Measurements from ENCODE around the gene IFRD2. TPM values are rescaled to one million over a fixed set of nuclear protein-coding genes. Genes with fewer than 3 reads are reported as not detected.
A peak's percentile ranks its signal among the peaks of the same experiment; 100 is the strongest.
"Not testable (repeated sequence)": the region's sequence is repeated elsewhere in the genome, so short reads cannot be mapped to it uniquely, and the experiment has no call there.

Gene IFRD2
- total RNA-seq, 2 donors from 2014 or later: 84.2 to 225 TPM

GRCh38 chr3:50267280-50267913 is 24.8 kb downstream of the IFRD2 start:
- no peak overlapping the region for H3K4me3 Mint-ChIP-seq
- no peak overlapping the region for H3K27ac Mint-ChIP-seq
- peaks cover 0 to 6% of the 10 kb centered on the region in 2 donors for H3K4me1 Mint-ChIP-seq (ENCODE audit: low read depth in 2 of 2)
- no peaks in the 10 kb centered on the region for H3K36me3 Mint-ChIP-seq
- peaks cover 0 to 2% of the 10 kb centered on the region in 2 donors for H3K27me3 Mint-ChIP-seq
- no peak for ATAC-seq
- no peaks in the 10 kb centered on the region for H3K9me3 Mint-ChIP-seq
- no peak for DNase-seq (ENCODE audit: low spot score)

DNA sequence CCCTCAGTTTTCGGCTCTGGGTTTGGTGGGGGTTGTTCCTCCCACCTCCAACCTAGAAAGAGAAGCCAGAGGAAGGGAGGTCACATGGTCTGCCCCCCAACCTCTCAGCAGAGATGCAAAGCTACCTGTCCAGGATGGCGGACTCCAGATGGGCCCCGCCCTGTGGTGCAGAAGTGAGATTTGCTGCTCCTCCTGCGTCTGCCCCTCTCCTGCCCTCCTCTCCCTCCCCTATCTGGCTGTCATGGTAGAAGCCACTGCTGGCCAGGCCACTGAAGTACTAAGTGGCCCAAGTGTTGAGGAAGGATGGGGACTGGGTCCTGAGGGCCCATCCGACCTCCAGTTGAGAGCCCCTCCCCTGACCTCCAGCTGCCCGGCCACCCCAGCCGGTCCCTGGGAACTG is 25.4 kb downstream of the IFRD2 start:
- ATAC-seq (no peak), DNase-seq (ENCODE audit: low spot score) (no peak)
- Mint-ChIP-seq H3K4me1 (ENCODE audit: low read depth in 2 of 2) (peaks cover 0 to 6% of the 10 kb centered on the region in 2 donors), H3K9me3 (no peaks in the 10 kb centered on the region), H3K27ac (no peak overlapping the region), H3K27me3 (peaks cover 0 to 2% of the 10 kb centered on the region in 2 donors), H3K4me3 (no peak overlapping the region), H3K36me3 (no peaks in the 10 kb centered on the region)

- H3K27me3 Mint-ChIP-seq: peaks cover 0 to 2% of the 10 kb centered on the region in 2 donors
- H3K4me1 Mint-ChIP-seq (ENCODE audit: low read depth in 2 of 2): peaks cover 0 to 2% of the 10 kb centered on the region in 2 donors
- DNase-seq (ENCODE audit: low spot score): no peak
- H3K9me3 Mint-ChIP-seq: no peaks in the 10 kb centered on the region
- no peaks in the 10 kb centered on the region for H3K36me3 Mint-ChIP-seq
- no peak overlapping the region for H3K4me3 Mint-ChIP-seq
- ATAC-seq: no peak
- H3K27ac Mint-ChIP-seq: no peak overlapping the region
Observed at GRCh38 chr3:50266017-50266416, 26.2 kb downstream of the IFRD2 start.

DNA sequence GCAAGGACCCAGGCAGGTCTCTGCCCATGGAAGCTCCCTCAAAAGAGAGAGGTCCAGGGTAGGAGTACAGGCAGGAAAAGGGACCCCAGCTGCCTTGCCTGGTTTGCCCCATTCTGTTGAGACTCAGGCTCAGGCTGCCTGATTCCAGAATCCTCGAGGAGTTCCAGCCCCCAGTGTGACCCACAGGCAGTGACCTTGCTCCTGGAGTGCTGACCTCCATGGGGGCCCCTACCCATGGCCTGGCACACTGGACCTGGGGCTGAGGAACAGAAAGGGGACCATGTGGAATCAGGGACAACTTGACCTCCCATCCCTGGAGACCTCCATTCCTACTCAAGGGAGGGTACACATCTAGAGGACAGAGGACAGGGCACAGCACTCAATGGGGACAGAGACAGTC is 26.7 kb downstream of the IFRD2 start:
- Mint-ChIP-seq H3K9me3 (no peaks in the 10 kb centered on the region), H3K4me1 (ENCODE audit: low read depth in 2 of 2) (peaks cover 0 to 2% of the 10 kb centered on the region in 2 donors), H3K27me3 (peaks cover 0 to 2% of the 10 kb centered on the region in 2 donors), H3K4me3 (no peak overlapping the region), H3K36me3 (no peaks in the 10 kb centered on the region), H3K27ac (no peak overlapping the region)
- ATAC-seq (no peak), DNase-seq (ENCODE audit: low spot score) (no peak)

- Mint-ChIP-seq H3K4me3 (no peak overlapping the region), H3K27ac (no peak overlapping the region), H3K4me1 (ENCODE audit: low read depth in 2 of 2) (peaks cover 0 to 2% of the 10 kb centered on the region in 2 donors), H3K27me3 (peaks cover 0 to 2% of the 10 kb centered on the region in 2 donors), H3K36me3 (no peaks in the 10 kb centered on the region), H3K9me3 (no peaks in the 10 kb centered on the region)
- DNase-seq (ENCODE audit: low spot score) (no peak), ATAC-seq (no peak)
Observed at GRCh38 chr3:50264964-50265485, 27.2 kb downstream of the IFRD2 start.

GRCh38 chr3:50264383-50264963 is 27.8 kb downstream of the IFRD2 start:
- H3K27me3 Mint-ChIP-seq: peaks cover 0 to 2% of the 10 kb centered on the region in 2 donors
- no peak overlapping the region for H3K4me3 Mint-ChIP-seq
- ATAC-seq (no peak), DNase-seq (ENCODE audit: low spot score) (no peak)
- H3K36me3 Mint-ChIP-seq: no peaks in the 10 kb centered on the region
- peaks cover 4 to 6% of the 10 kb centered on the region in 2 donors for H3K4me1 Mint-ChIP-seq (ENCODE audit: low read depth in 2 of 2)
- H3K9me3 Mint-ChIP-seq: no peaks in the 10 kb centered on the region
- no peak overlapping the region for H3K27ac Mint-ChIP-seq

DNA sequence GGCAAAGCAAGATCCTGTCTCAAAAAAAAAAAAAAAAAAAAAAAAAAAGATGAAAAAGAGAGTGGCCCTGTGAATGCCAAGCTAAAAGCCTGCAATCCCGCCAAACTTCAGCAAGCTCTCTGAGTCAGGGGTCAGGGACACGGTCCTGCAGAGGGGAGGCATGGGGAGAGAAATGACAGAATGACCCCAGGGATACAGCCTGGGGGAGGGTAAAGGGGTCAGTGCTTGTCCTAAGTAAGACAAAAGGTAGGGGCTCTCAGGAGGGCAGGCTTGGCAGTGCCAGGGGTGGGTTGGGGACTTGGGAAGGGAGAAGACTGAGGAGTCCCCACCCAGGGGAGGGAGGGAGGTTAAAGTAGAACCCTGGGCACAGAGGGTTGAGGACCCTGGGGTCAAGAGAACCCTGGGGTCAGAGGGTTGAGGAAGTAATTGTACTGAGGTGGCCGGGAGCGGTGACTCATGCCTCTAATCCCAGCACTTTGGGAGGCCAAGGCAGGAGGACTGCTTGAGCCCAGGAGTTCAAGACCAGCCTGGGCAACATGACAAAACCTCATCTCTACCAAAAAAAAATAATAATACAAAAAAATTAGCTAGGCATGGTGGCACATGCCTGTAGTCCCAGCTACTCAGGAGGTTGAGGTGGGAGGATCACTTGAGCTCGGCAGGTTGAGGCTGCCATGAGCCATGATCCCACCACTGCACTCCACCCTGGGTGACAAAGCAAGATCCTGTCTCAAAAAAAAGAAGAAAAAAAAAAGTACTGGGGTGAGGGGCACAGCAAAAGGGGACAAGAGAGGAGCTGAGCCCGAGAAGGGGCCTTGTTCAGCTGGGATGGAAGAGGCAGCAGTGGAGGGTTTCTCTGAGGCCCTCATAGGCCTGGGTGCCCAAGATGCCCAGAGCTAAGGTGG is 28.5 kb downstream of the IFRD2 start:
- Mint-ChIP-seq H3K36me3 (no peaks in the 10 kb centered on the region), H3K4me3 (no peak overlapping the region), H3K9me3 (no peaks in the 10 kb centered on the region), H3K27ac (no peak overlapping the region), H3K4me1 (ENCODE audit: low read depth in 2 of 2) (peaks cover 4 to 6% of the 10 kb centered on the region in 2 donors), H3K27me3 (peaks cover 0 to 2% of the 10 kb centered on the region in 2 donors)
- ATAC-seq (no peak), DNase-seq (ENCODE audit: low spot score) (no peak)

- peaks cover 0 to under 1% of the 10 kb centered on the region in 2 donors for H3K27me3 Mint-ChIP-seq
- no peaks in the 10 kb centered on the region for H3K36me3 Mint-ChIP-seq
- ATAC-seq (no peak), DNase-seq (ENCODE audit: low spot score) (no peak)
- H3K4me3 Mint-ChIP-seq: no peak overlapping the region
- H3K27ac Mint-ChIP-seq: no peak overlapping the region
- H3K9me3 Mint-ChIP-seq: no peaks in the 10 kb centered on the region
- peaks cover 4 to 6% of the 10 kb centered on the region in 2 donors for H3K4me1 Mint-ChIP-seq (ENCODE audit: low read depth in 2 of 2)
Observed at GRCh38 chr3:50262778-50263177, 29.5 kb downstream of the IFRD2 start.

DNA sequence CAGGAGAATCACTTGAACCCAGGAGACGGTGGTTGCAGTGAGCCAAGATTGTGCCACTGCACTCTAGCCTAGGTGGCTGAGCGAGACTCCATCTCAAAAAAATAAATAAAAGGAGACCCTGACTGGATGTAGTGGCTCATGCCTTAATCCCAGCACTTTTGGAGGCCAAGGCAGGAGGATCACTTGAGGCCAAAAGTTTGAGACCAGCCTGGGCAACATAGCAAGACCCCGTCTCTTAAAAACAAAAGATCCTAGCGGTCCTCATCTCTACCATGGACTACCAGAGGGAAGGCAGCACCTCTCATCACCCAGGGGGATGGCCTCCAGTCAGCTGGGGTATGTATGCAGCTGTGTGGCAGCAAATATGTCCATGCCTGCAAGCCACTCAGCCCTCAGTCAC is 30.0 kb downstream of the IFRD2 start:
- not testable (repeated sequence) for H3K27me3 Mint-ChIP-seq; H3K9me3 Mint-ChIP-seq; H3K36me3 Mint-ChIP-seq; ATAC-seq; H3K4me1 Mint-ChIP-seq (ENCODE audit: low read depth in 2 of 2); H3K4me3 Mint-ChIP-seq; DNase-seq (ENCODE audit: low spot score); H3K27ac Mint-ChIP-seq

- Mint-ChIP-seq H3K4me3 (no peak overlapping the region), H3K36me3 (peaks cover 6% of the 10 kb centered on the region), H3K27ac (no peak overlapping the region), H3K9me3 (no peaks in the 10 kb centered on the region), H3K4me1 (ENCODE audit: low read depth in 2 of 2) (peaks cover 4 to 10% of the 10 kb centered on the region in 2 donors), H3K27me3 (no peaks in the 10 kb centered on the region)
- DNase-seq (ENCODE audit: low spot score) (no peak), ATAC-seq (no peak)
Observed at GRCh38 chr3:50261505-50261904, 30.7 kb downstream of the IFRD2 start.

DNA sequence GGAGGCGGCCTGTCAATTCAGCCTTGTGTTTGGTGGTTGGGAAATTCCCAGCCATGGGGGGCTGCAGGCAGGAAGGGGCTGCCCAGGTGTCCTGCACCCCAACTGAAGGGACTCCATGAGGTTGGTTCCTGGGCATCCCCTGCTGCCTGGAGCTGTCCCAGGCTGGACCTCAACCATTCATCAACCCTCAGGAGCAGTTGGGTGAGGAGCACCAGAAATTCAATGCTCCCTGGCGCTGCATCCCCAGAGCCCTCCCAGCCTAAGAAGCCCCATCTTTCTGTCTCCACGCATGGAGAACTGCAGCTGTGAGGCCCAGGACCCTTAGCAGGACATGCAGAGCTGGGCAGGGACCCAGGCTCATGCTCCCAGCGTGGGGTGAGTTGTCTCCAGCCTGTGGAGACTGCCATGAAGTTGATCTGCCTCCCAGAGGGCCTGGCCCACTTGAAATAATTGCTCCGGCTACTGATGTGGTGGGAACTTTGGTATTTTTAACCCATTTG is 31.2 kb downstream of the IFRD2 start:
- Mint-ChIP-seq H3K36me3 (peaks cover 6% of the 10 kb centered on the region), H3K9me3 (no peaks in the 10 kb centered on the region), H3K27me3 (no peaks in the 10 kb centered on the region), H3K4me1 (ENCODE audit: low read depth in 2 of 2) (peaks cover 4 to 10% of the 10 kb centered on the region in 2 donors), H3K4me3 (no peak overlapping the region), H3K27ac (no peak overlapping the region)
- ATAC-seq (no peak), DNase-seq (ENCODE audit: low spot score) (no peak)

- Mint-ChIP-seq H3K27ac (peak overlapping the region; percentile 62 to 64), H3K4me1 (ENCODE audit: low read depth in 2 of 2) (peaks cover 4 to 10% of the 10 kb centered on the region in 2 donors), H3K27me3 (no peaks in the 10 kb centered on the region), H3K36me3 (peaks cover 6% of the 10 kb centered on the region), H3K4me3 (peak overlapping the region; percentile 58), H3K9me3 (no peaks in the 10 kb centered on the region)
- DNase-seq (ENCODE audit: low spot score): peak; percentile 92
- peak; percentile 96 to 97 for ATAC-seq
Observed at GRCh38 chr3:50260027-50260941, 31.9 kb downstream of the IFRD2 start.
